IMR-90 (cell line): ENCODE measurements around the gene P2RX7. TPM values are rescaled to one million over a fixed set of nuclear protein-coding genes. Genes with fewer than 3 reads are reported as not detected.

Source experiments
- ATAC-seq: fragments of 200-7000 bp; cut with Tn5 transposase; 2 replicates; pipeline ENCODE4 v1.9.1; 2020; ENCODE audit warnings: low read depth, mild to moderate bottlenecking, moderate library complexity
- BruUV-seq: library from RNA; stranded (reverse); fragments of 400-500 nt; replicated peaks from 2 replicates; lab custom pipeline; 2021; lab: Mats Ljungman, UMichigan
- CTCF ChIA-PET: fragments of 300-600 bp; formaldehyde crosslinking; extraction: SDS; loops from one replicate; lab custom pipeline; 2021; ENCODE audit warnings: antibody characterized with exemption; lab: Yijun Ruan, JAX
- POLR2A ChIA-PET: fragments of 300-600 bp; sonication (Branson Sonifier 250); formaldehyde crosslinking; loops from one replicate; lab custom pipeline; 2022; ENCODE audit warnings: antibody characterized with exemption; ENCODE audit not compliant: unreplicated experiment; lab: Charles Lee
- DNase-seq: peaks from one replicate; pipeline ENCODE4 v3.0.0; 2013
- H2AFZ ChIP-seq: replicated peaks from 2 replicates; pipeline ENCODE3; 2013; ENCODE audit warnings: low read length, mild to moderate bottlenecking; ENCODE audit not compliant: poor library complexity
- H2AK5ac ChIP-seq: 2 replicates; pipeline ENCODE4 v1.6.1; 2013; ENCODE audit warnings: low read depth, low read length, inconsistent platforms
- H2AK9ac ChIP-seq: replicated peaks from 2 replicates; pipeline ENCODE3; 2013; ENCODE audit warnings: mild to moderate bottlenecking, low read depth, low read length, moderate library complexity; ENCODE audit not compliant: poor library complexity
- H2BK120ac ChIP-seq: 2 replicates; pipeline ENCODE4 v1.6.1; 2013; ENCODE audit warnings: low read depth, low read length, inconsistent platforms
- H2BK15ac ChIP-seq: 3 replicates; pipeline ENCODE4 v1.6.1; 2013; ENCODE audit warnings: low read depth, low read length, inconsistent platforms
- H2BK20ac ChIP-seq: 2 replicates; pipeline ENCODE4 v1.6.1; 2013; ENCODE audit warnings: low read depth, mild to moderate bottlenecking, inconsistent platforms, low read length, moderate library complexity
- H2BK5ac ChIP-seq: 2 replicates; pipeline ENCODE4 v1.6.1; 2013; ENCODE audit warnings: mild to moderate bottlenecking, low read depth, low read length, inconsistent platforms; ENCODE audit not compliant: poor library complexity, severe bottlenecking
- H3K14ac ChIP-seq: replicated peaks from 2 replicates; pipeline ENCODE4 v1.6.1; 2013; ENCODE audit warnings: low read depth, low read length, inconsistent platforms
- H3K18ac ChIP-seq: 2 replicates; pipeline ENCODE4 v1.6.1; 2013; ENCODE audit warnings: low read depth, low read length, control low read depth
- H3K23ac ChIP-seq: 2 replicates; pipeline ENCODE4 v1.6.1; 2013; ENCODE audit warnings: low read depth, low read length, inconsistent platforms
- H3K27ac ChIP-seq: 2 replicates; pipeline ENCODE4 v1.5.1; 2013; ENCODE audit warnings: mild to moderate bottlenecking, control low read depth, low read length; ENCODE audit not compliant: insufficient read depth
- H3K27me3 ChIP-seq: 2 replicates; pipeline ENCODE4 v1.6.1; 2013; ENCODE audit warnings: low read length; ENCODE audit not compliant: control insufficient read depth, insufficient read depth
- H3K36me3 ChIP-seq: 2 replicates; pipeline ENCODE4 v1.6.1; 2013; ENCODE audit warnings: low read length, mixed read lengths; ENCODE audit not compliant: control insufficient read depth, insufficient read depth
- H3K4ac ChIP-seq: 2 replicates; pipeline ENCODE4 v1.6.1; 2013; ENCODE audit warnings: low read depth, low read length, inconsistent platforms
- H3K4me1 ChIP-seq: 2 replicates; pipeline ENCODE4 v1.6.1; 2013; ENCODE audit warnings: low read length, mixed read lengths; ENCODE audit not compliant: control insufficient read depth, insufficient read depth
- H3K4me2 ChIP-seq: 2 replicates; pipeline ENCODE4 v1.6.1; 2013; ENCODE audit warnings: low read depth, mild to moderate bottlenecking, control low read depth, low read length, moderate library complexity
- H3K4me3 ChIP-seq: 2 replicates; pipeline ENCODE4 v1.5.1; 2013; ENCODE audit warnings: low read depth, mild to moderate bottlenecking, control low read depth, low read length, moderate library complexity; ENCODE audit not compliant: insufficient read depth
- H3K56ac ChIP-seq: 2 replicates; pipeline ENCODE4 v1.6.1; 2013; ENCODE audit warnings: low read length, inconsistent platforms; ENCODE audit not compliant: insufficient read depth; ENCODE audit errors: extremely low read depth
- H3K79me1 ChIP-seq, 2 experiments: 2 replicates each; pipeline ENCODE4 v1.6.1; 2013; ENCODE audit warnings: low read length in 2 of 2, inconsistent platforms in 1 of 2, low read depth in 1 of 2
- H3K9ac ChIP-seq: 2 replicates; pipeline ENCODE4 v1.6.1; 2013; ENCODE audit warnings: low read depth, low read length, control low read depth
- H3K9me1 ChIP-seq: 2 replicates; pipeline ENCODE4 v1.6.1; 2013; ENCODE audit warnings: low read length, inconsistent platforms; ENCODE audit not compliant: insufficient read depth
- H3K9me3 ChIP-seq: 2 replicates; pipeline ENCODE4 v1.6.1; 2013; ENCODE audit warnings: low read length; ENCODE audit not compliant: control insufficient read depth, insufficient read depth
- H4K20me1 ChIP-seq: 2 replicates; pipeline ENCODE4 v1.6.1; 2013; ENCODE audit warnings: low read length, inconsistent platforms; ENCODE audit not compliant: insufficient read depth
- H4K5ac ChIP-seq: 2 replicates; pipeline ENCODE4 v1.6.1; 2013; ENCODE audit warnings: mild to moderate bottlenecking, low read depth, low read length, control low read depth
- H4K8ac ChIP-seq, 2 experiments: 2 replicates each; pipeline ENCODE4 v1.6.1; 2013; ENCODE audit warnings: low read depth in 2 of 2, low read length in 2 of 2, control low read depth in 1 of 2, inconsistent platforms in 1 of 2
- H4K91ac ChIP-seq: 2 replicates; pipeline ENCODE4 v1.6.1; 2013; ENCODE audit warnings: low read depth, low read length, inconsistent platforms; ENCODE audit not compliant: insufficient read depth
- BHLHE40 ChIP-seq: fragments of 150-350 bp; IDR thresholded peaks from 2 replicates; pipeline ENCODE4 v1.6.1; 2016; ENCODE audit warnings: mild to moderate bottlenecking, low read depth, low read length
- CEBPB ChIP-seq: IDR thresholded peaks from 2 replicates; pipeline ENCODE4 v1.6.1; 2012; ENCODE audit warnings: low read depth, low read length, improper control_type of control experiment
- CHD1 ChIP-seq: IDR thresholded peaks from 2 replicates; pipeline ENCODE4 v1.6.1; 2012; ENCODE audit warnings: low read depth, low read length, improper control_type of control experiment
- FOS ChIP-seq: fragments of 150-350 bp; IDR thresholded peaks from 2 replicates; pipeline ENCODE4 v1.6.1; 2016; ENCODE audit warnings: low read depth, low read length
- MAFK ChIP-seq: IDR thresholded peaks from 2 replicates; pipeline ENCODE4 v1.6.1; 2012; ENCODE audit warnings: low read depth, low read length, improper control_type of control experiment
- MAZ ChIP-seq: IDR thresholded peaks from 2 replicates; pipeline ENCODE4 v1.6.1; 2012; ENCODE audit warnings: low read depth, mild to moderate bottlenecking, low read length, improper control_type of control experiment, moderate library complexity, borderline replicate concordance
- MXI1 ChIP-seq: IDR thresholded peaks from 2 replicates; pipeline ENCODE4 v1.6.1; 2012; ENCODE audit warnings: low read depth, mild to moderate bottlenecking, low read length, moderate library complexity, borderline replicate concordance
- NFE2L2 ChIP-seq: fragments of 150-350 bp; IDR thresholded peaks from 2 replicates; pipeline ENCODE4 v1.6.1; 2016; ENCODE audit warnings: low read depth, mild to moderate bottlenecking, low read length
- POLR2A ChIP-seq: IDR thresholded peaks from 2 replicates; pipeline ENCODE4 v1.6.1; 2012; ENCODE audit warnings: mild to moderate bottlenecking, low read depth, low read length
- RAD21 ChIP-seq: IDR thresholded peaks from 2 replicates; pipeline ENCODE4 v1.6.1; 2012; ENCODE audit warnings: low read length, improper control_type of control experiment
- RCOR1 ChIP-seq: IDR thresholded peaks from 2 replicates; pipeline ENCODE4 v1.6.1; 2012; ENCODE audit warnings: mild to moderate bottlenecking, low read length, improper control_type of control experiment; ENCODE audit not compliant: insufficient replicate concordance
- RFX5 ChIP-seq: IDR thresholded peaks from 2 replicates; pipeline ENCODE4 v1.8.0; 2012; ENCODE audit warnings: low read depth, mild to moderate bottlenecking, low read length, moderate library complexity
- SMC3 ChIP-seq: fragments of 150-350 bp; IDR thresholded peaks from 2 replicates; pipeline ENCODE4 v1.6.1; 2016; ENCODE audit warnings: low read depth, mild to moderate bottlenecking, antibody characterized with exemption, low read length, moderate library complexity
- WGBS, 2 experiments: methylation state at CpG; one replicate each; pipeline versions ENCODE4 v1.1.5 to v1.1.7; 2013; ENCODE audit warnings: missing lambda C conversion rate in 2 of 2; ENCODE audit not compliant: insufficient read length in 1 of 2; ENCODE audit errors: extremely low coverage in 2 of 2; 5-methylcytosine and 5-hydroxymethylcytosine counted together
- dilution Hi-C: fragments of 300-500 bp; cut with HindIII; formaldehyde crosslinking; loops from one replicate; pipeline ENCODE4 v1.14.3; 2018; ENCODE audit warnings: low sequenced_read_pairs; ENCODE audit not compliant: unreplicated experiment
- in situ Hi-C: fragments of 300-500 bp; cut with MboI; formaldehyde crosslinking; loops from 3 replicates; pipeline ENCODE4 v1.14.3; 2019; ENCODE audit warnings: low sequenced_read_pairs, inconsistent platforms, mixed read lengths
- intact Hi-C: fragments of 100-400 bp; cut with micrococcal nuclease; formaldehyde crosslinking; loops from 2 replicates; pipeline ENCODE4 v1.10.0; 2022
- polyA plus RNA-seq, 3 experiments: library from polyadenylated mRNA; depleted of rRNA; stranded (reverse); fragments of >200 nt; gene quantifications; 2 replicates each; pipeline ENCODE4 v1.2.3, GENCODE V29; 2012; ENCODE audit warnings: low replicate concordance in 1 of 3
- total RNA-seq: library from RNA; depleted of rRNA; stranded (reverse); fragments of >200 nt; gene quantifications from 2 replicates; pipeline ENCODE4 v1.2.3, GENCODE V29; 2012
- TF ChIP-seq, protein P1 (sequence below): fragments of 150-350 bp; IDR thresholded peaks from 2 replicates; pipeline ENCODE4 v1.6.1; 2017; ENCODE audit warnings: mild to moderate bottlenecking, antibody characterized with exemption, low read length, low read depth
- TF ChIP-seq, protein P2 (sequence below): fragments of 150-350 bp; IDR thresholded peaks from 2 replicates; pipeline ENCODE4 v1.6.1; 2016; ENCODE audit warnings: low read depth, mild to moderate bottlenecking, low read length, moderate library complexity, borderline replicate concordance
- TF ChIP-seq, protein P3 (sequence below): conservative IDR thresholded peaks from 2 replicates; pipeline ENCODE4 v1.5.1; 2012; ENCODE audit warnings: mild to moderate bottlenecking, low read depth, low read length, improper control_type of control experiment

Gene P2RX7
- total and polyA plus RNA-seq, 2 of the 4 experiments (the other 2 are of a cell fraction) = 0.07 to 0.18 TPM

DNA sequence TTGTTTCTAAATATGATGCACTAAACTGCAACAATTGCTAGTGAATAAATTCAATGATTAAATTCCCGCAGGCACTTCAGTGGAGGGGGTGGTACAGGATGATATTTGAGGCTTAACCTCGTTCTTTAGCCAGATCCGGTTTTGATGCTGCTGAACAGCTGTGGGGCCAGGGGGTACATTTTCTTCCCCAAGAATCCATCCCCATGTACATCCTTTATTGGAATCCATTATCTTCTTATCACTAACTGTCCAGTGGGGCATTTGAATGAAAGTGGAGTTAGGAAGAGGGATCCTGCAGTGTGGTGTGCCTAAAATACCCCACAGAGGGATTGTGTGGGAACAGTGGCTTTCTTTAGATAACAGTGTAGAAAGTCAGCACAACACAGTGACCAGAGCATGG lies 48.4 kb upstream of the P2RX7 start:
- ChIA-PET POLR2A (no interaction called here), CTCF (no interaction called here)
- in situ Hi-C loops = no loop called here

More for the DNA sequence above, 48.4 kb upstream of the P2RX7 start:
- no peak overlapping the region for H3K23ac ChIP-seq
- no peak overlapping the region for H3K4me2 ChIP-seq
- H3K56ac ChIP-seq = no peak overlapping the region
- dilution Hi-C loops = no loop called here
- no peak overlapping the region for H2AFZ ChIP-seq
- no peak overlapping the region for H4K91ac ChIP-seq
- H3K9me1 ChIP-seq = no peaks in the 10 kb centered on the region
- DNase-seq = no peak
- H4K8ac ChIP-seq = no peak overlapping the region
- H3K9ac ChIP-seq = no peak overlapping the region
- H2AK9ac ChIP-seq = no peak overlapping the region
- no peaks in the 10 kb centered on the region for H3K9me3 ChIP-seq
- no peak overlapping the region for H3K27ac ChIP-seq
- TF ChIP-seq POLR2A (no peak), MXI1 (no peak), NFE2L2 (no peak), CEBPB (no peak), MAFK (no peak), RFX5 (no peak), FOS (no peak), RCOR1 (no peak), BHLHE40 (no peak), SMC3 (no peak), RAD21 (no peak), MAZ (no peak), CHD1 (no peak)
- TF ChIP-seq, protein P1, sequence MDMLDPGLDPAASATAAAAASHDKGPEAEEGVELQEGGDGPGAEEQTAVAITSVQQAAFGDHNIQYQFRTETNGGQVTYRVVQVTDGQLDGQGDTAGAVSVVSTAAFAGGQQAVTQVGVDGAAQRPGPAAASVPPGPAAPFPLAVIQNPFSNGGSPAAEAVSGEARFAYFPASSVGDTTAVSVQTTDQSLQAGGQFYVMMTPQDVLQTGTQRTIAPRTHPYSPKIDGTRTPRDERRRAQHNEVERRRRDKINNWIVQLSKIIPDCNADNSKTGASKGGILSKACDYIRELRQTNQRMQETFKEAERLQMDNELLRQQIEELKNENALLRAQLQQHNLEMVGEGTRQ = no peak
- TF ChIP-seq, protein P2, sequence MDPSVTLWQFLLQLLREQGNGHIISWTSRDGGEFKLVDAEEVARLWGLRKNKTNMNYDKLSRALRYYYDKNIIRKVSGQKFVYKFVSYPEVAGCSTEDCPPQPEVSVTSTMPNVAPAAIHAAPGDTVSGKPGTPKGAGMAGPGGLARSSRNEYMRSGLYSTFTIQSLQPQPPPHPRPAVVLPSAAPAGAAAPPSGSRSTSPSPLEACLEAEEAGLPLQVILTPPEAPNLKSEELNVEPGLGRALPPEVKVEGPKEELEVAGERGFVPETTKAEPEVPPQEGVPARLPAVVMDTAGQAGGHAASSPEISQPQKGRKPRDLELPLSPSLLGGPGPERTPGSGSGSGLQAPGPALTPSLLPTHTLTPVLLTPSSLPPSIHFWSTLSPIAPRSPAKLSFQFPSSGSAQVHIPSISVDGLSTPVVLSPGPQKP = no peak
- TF ChIP-seq, protein P3, sequence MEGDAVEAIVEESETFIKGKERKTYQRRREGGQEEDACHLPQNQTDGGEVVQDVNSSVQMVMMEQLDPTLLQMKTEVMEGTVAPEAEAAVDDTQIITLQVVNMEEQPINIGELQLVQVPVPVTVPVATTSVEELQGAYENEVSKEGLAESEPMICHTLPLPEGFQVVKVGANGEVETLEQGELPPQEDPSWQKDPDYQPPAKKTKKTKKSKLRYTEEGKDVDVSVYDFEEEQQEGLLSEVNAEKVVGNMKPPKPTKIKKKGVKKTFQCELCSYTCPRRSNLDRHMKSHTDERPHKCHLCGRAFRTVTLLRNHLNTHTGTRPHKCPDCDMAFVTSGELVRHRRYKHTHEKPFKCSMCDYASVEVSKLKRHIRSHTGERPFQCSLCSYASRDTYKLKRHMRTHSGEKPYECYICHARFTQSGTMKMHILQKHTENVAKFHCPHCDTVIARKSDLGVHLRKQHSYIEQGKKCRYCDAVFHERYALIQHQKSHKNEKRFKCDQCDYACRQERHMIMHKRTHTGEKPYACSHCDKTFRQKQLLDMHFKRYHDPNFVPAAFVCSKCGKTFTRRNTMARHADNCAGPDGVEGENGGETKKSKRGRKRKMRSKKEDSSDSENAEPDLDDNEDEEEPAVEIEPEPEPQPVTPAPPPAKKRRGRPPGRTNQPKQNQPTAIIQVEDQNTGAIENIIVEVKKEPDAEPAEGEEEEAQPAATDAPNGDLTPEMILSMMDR = no peak
- no peak overlapping the region for H3K4ac ChIP-seq
- no TSS peak for BruUV-seq
- H3K14ac ChIP-seq = no peak overlapping the region
- H2BK120ac ChIP-seq = no peak overlapping the region
- ATAC-seq = no peak
- no peaks in the 10 kb centered on the region for H4K20me1 ChIP-seq
- no peaks in the 10 kb centered on the region for H3K36me3 ChIP-seq
- no peak overlapping the region for H4K5ac ChIP-seq
- H2BK15ac ChIP-seq = no peak overlapping the region
- no peak overlapping the region for H2AK5ac ChIP-seq
- H3K27me3 ChIP-seq = peaks cover 10% of the 10 kb centered on the region
- H3K4me1 ChIP-seq = no peaks in the 10 kb centered on the region
- WGBS, 2 experiments = no CpG with 5 or more reads among the region's 3 CpGs
- intact Hi-C loops = no loop called here
- no peak overlapping the region for H2BK5ac ChIP-seq
- H3K18ac ChIP-seq = no peak overlapping the region
- H3K4me3 ChIP-seq = no peak overlapping the region
- H3K79me1 ChIP-seq = no peaks in the 10 kb centered on the region
- no peak overlapping the region for H2BK20ac ChIP-seq
